ENCODE results near the gene PNKP.

Gene PNKP

GRCh38 chr19:49862391-49863253 lies 4.8 kb downstream of the PNKP start:
- H3K4me3 ChIP-seq (ENCODE audit: low read depth, low read length) = no peak overlapping the region
- no peaks in the 10 kb centered on the region for H3K9me3 ChIP-seq (ENCODE audit: control insufficient read depth, insufficient read depth, low read depth, low read length)
- H3K9ac ChIP-seq (ENCODE audit: low read length) = no peak overlapping the region
- H3K4me1 ChIP-seq (ENCODE audit: control insufficient read depth, insufficient read depth, low read length) = peaks cover 24% of the 10 kb centered on the region
- peak overlapping the region; percentile 30; the same call in 1 of the 2 replicates for H3K27ac ChIP-seq (ENCODE audit: low read depth, low read length)
- H3K27me3 ChIP-seq (ENCODE audit: control insufficient read depth, insufficient read depth, low read length) = no peaks in the 10 kb centered on the region
- peaks cover 68% of the 10 kb centered on the region for H3K36me3 ChIP-seq (ENCODE audit: control insufficient read depth, insufficient read depth, low read length)

- Histone ChIP-seq H3K4me3 (ENCODE audit: low read depth, low read length) (no peak overlapping the region), H3K9ac (ENCODE audit: low read length) (no peak overlapping the region), H3K4me1 (ENCODE audit: control insufficient read depth, insufficient read depth, low read length) (peaks cover 24% of the 10 kb centered on the region), H3K36me3 (ENCODE audit: control insufficient read depth, insufficient read depth, low read length) (peaks cover 76% of the 10 kb centered on the region), H3K27ac (ENCODE audit: low read depth, low read length) (no peak overlapping the region), H3K27me3 (ENCODE audit: control insufficient read depth, insufficient read depth, low read length) (no peaks in the 10 kb centered on the region), H3K9me3 (ENCODE audit: control insufficient read depth, insufficient read depth, low read depth, low read length) (no peaks in the 10 kb centered on the region)
Measured at GRCh38 chr19:49861541-49862378, 5.6 kb downstream of the PNKP start.

GRCh38 chr19:49861107-49861506 lies 6.3 kb downstream of the PNKP start:
- Histone ChIP-seq H3K4me3 (ENCODE audit: low read depth, low read length) (no peak overlapping the region), H3K4me1 (ENCODE audit: control insufficient read depth, insufficient read depth, low read length) (peaks cover 19% of the 10 kb centered on the region), H3K9ac (ENCODE audit: low read length) (no peak overlapping the region), H3K27me3 (ENCODE audit: control insufficient read depth, insufficient read depth, low read length) (no peaks in the 10 kb centered on the region), H3K27ac (ENCODE audit: low read depth, low read length) (no peak overlapping the region), H3K9me3 (ENCODE audit: control insufficient read depth, insufficient read depth, low read depth, low read length) (no peaks in the 10 kb centered on the region), H3K36me3 (ENCODE audit: control insufficient read depth, insufficient read depth, low read length) (peaks cover 82% of the 10 kb centered on the region)

GRCh38 chr19:49860336-49861102 lies 6.9 kb downstream of the PNKP start:
- no peak overlapping the region for H3K27ac ChIP-seq (ENCODE audit: low read depth, low read length)
- no peaks in the 10 kb centered on the region for H3K9me3 ChIP-seq (ENCODE audit: control insufficient read depth, insufficient read depth, low read depth, low read length)
- H3K9ac ChIP-seq (ENCODE audit: low read length) = no peak overlapping the region
- peaks cover 13% of the 10 kb centered on the region for H3K4me1 ChIP-seq (ENCODE audit: control insufficient read depth, insufficient read depth, low read length)
- H3K4me3 ChIP-seq (ENCODE audit: low read depth, low read length) = no peak overlapping the region
- no peaks in the 10 kb centered on the region for H3K27me3 ChIP-seq (ENCODE audit: control insufficient read depth, insufficient read depth, low read length)
- peaks cover 88% of the 10 kb centered on the region for H3K36me3 ChIP-seq (ENCODE audit: control insufficient read depth, insufficient read depth, low read length)

- Histone ChIP-seq H3K27me3 (ENCODE audit: control insufficient read depth, insufficient read depth, low read length) (no peaks in the 10 kb centered on the region), H3K9ac (ENCODE audit: low read length) (no peak overlapping the region), H3K9me3 (ENCODE audit: control insufficient read depth, insufficient read depth, low read depth, low read length) (no peaks in the 10 kb centered on the region), H3K4me1 (ENCODE audit: control insufficient read depth, insufficient read depth, low read length) (peaks cover 12% of the 10 kb centered on the region), H3K36me3 (ENCODE audit: control insufficient read depth, insufficient read depth, low read length) (peaks cover 92% of the 10 kb centered on the region), H3K27ac (ENCODE audit: low read depth, low read length) (no peak overlapping the region), H3K4me3 (ENCODE audit: low read depth, low read length) (no peak overlapping the region)
Measured at GRCh38 chr19:49859682-49860335, 7.6 kb downstream of the PNKP start.

GRCh38 chr19:49858088-49858985 lies 9.0 kb downstream of the PNKP start:
- H3K9ac ChIP-seq (ENCODE audit: low read length) = no peak overlapping the region
- H3K27me3 ChIP-seq (ENCODE audit: control insufficient read depth, insufficient read depth, low read length) = no peaks in the 10 kb centered on the region
- peaks cover 12% of the 10 kb centered on the region for H3K4me1 ChIP-seq (ENCODE audit: control insufficient read depth, insufficient read depth, low read length)
- no peak overlapping the region for H3K27ac ChIP-seq (ENCODE audit: low read depth, low read length)
- no peaks in the 10 kb centered on the region for H3K9me3 ChIP-seq (ENCODE audit: control insufficient read depth, insufficient read depth, low read depth, low read length)
- no peak overlapping the region for H3K4me3 ChIP-seq (ENCODE audit: low read depth, low read length)
- peaks cover 84% of the 10 kb centered on the region for H3K36me3 ChIP-seq (ENCODE audit: control insufficient read depth, insufficient read depth, low read length)

GRCh38 chr19:49857838-49858087 lies 9.6 kb downstream of the PNKP start:
- H3K27ac ChIP-seq (ENCODE audit: low read depth, low read length) = no peak overlapping the region
- no peaks in the 10 kb centered on the region for H3K27me3 ChIP-seq (ENCODE audit: control insufficient read depth, insufficient read depth, low read length)
- H3K4me3 ChIP-seq (ENCODE audit: low read depth, low read length) = no peak overlapping the region
- no peaks in the 10 kb centered on the region for H3K9me3 ChIP-seq (ENCODE audit: control insufficient read depth, insufficient read depth, low read depth, low read length)
- no peak overlapping the region for H3K9ac ChIP-seq (ENCODE audit: low read length)
- peaks cover 15% of the 10 kb centered on the region for H3K4me1 ChIP-seq (ENCODE audit: control insufficient read depth, insufficient read depth, low read length)
- H3K36me3 ChIP-seq (ENCODE audit: control insufficient read depth, insufficient read depth, low read length) = peaks cover 80% of the 10 kb centered on the region

- no peak overlapping the region for H3K27ac ChIP-seq (ENCODE audit: low read depth, low read length)
- H3K4me1 ChIP-seq (ENCODE audit: control insufficient read depth, insufficient read depth, low read length) = peaks cover 16% of the 10 kb centered on the region
- no peak overlapping the region for H3K4me3 ChIP-seq (ENCODE audit: low read depth, low read length)
- no peaks in the 10 kb centered on the region for H3K27me3 ChIP-seq (ENCODE audit: control insufficient read depth, insufficient read depth, low read length)
- peaks cover 77% of the 10 kb centered on the region for H3K36me3 ChIP-seq (ENCODE audit: control insufficient read depth, insufficient read depth, low read length)
- no peaks in the 10 kb centered on the region for H3K9me3 ChIP-seq (ENCODE audit: control insufficient read depth, insufficient read depth, low read depth, low read length)
- H3K9ac ChIP-seq (ENCODE audit: low read length) = no peak overlapping the region
Measured at GRCh38 chr19:49857061-49857837, 10.1 kb downstream of the PNKP start.

GRCh38 chr19:49856574-49857021 lies 10.8 kb downstream of the PNKP start:
- no peak overlapping the region for H3K4me3 ChIP-seq (ENCODE audit: low read depth, low read length)
- no peaks in the 10 kb centered on the region for H3K27me3 ChIP-seq (ENCODE audit: control insufficient read depth, insufficient read depth, low read length)
- no peak overlapping the region for H3K9ac ChIP-seq (ENCODE audit: low read length)
- H3K4me1 ChIP-seq (ENCODE audit: control insufficient read depth, insufficient read depth, low read length) = peaks cover 14% of the 10 kb centered on the region; the same call in 1 of the 2 replicates
- H3K27ac ChIP-seq (ENCODE audit: low read depth, low read length) = no peak overlapping the region
- H3K36me3 ChIP-seq (ENCODE audit: control insufficient read depth, insufficient read depth, low read length) = peaks cover 72% of the 10 kb centered on the region
- H3K9me3 ChIP-seq (ENCODE audit: control insufficient read depth, insufficient read depth, low read depth, low read length) = no peaks in the 10 kb centered on the region
